Sigmoid colon (tissue), 7 donors: ENCODE measurements around the gene OBSL1. TPM values are rescaled to one million over a fixed set of nuclear protein-coding genes. Genes with fewer than 3 reads are reported as not detected.

ENCODE experiments used
- DNase-seq: peaks from one replicate; pipeline ENCODE4 v3.0.0-alpha.2; 2019
- H3K27ac ChIP-seq, 4 donors: fragments of 200-600 bp; sonication (generic); one replicate each; pipeline ENCODE4 v1.5.1; 2016 to 2019; ENCODE audit warnings: mild to moderate bottlenecking in 1 of 4
- H3K27me3 ChIP-seq, 3 donors: fragments of 200-600 bp; sonication (generic); one replicate each; pipeline ENCODE4 v1.5.1; 2019; ENCODE audit warnings: mild to moderate bottlenecking in 1 of 3
- H3K36me3 ChIP-seq, 4 donors: fragments of 200-600 bp; sonication (generic); one replicate each; pipeline ENCODE4 v1.5.1; 2016 to 2019
- H3K4me1 ChIP-seq, 4 donors: fragments of 200-600 bp; sonication (generic); one replicate each; pipeline ENCODE4 v1.5.1; 2017 to 2019
- H3K4me3 ChIP-seq, 4 donors: fragments of 200-600 bp; sonication (generic); one replicate each; pipeline ENCODE4 v1.5.1; 2017 to 2019; ENCODE audit warnings: mild to moderate bottlenecking in 2 of 4, moderate library complexity in 1 of 4
- H3K9me3 ChIP-seq, 4 donors: fragments of 200-600 bp in 3 of 4; sonication (generic) in 3 of 4; one replicate each; pipeline versions ENCODE4 v1.5.1 to v1.6.1; 2013 to 2019
- EP300 ChIP-seq, 4 donors: sonication (generic); formaldehyde crosslinking; IDR thresholded peaks; one replicate each; pipeline ENCODE4 v1.6.1; 2017; ENCODE audit warnings: antibody characterized with exemption in 4 of 4
- POLR2A ChIP-seq, 2 donors: fragments of 450-650 bp; IDR thresholded peaks; one replicate each; pipeline ENCODE4 v1.6.1; 2016; ENCODE audit warnings: antibody characterized with exemption in 2 of 2, mild to moderate bottlenecking in 2 of 2, moderate library complexity in 2 of 2
- POLR2AphosphoS5 ChIP-seq, 4 donors: sonication (generic); formaldehyde crosslinking; IDR thresholded peaks; one replicate each; pipeline ENCODE4 v1.6.1; 2017; ENCODE audit warnings: antibody characterized with exemption in 4 of 4
- WGBS, 2 donors: extraction: QIAGEN DNeasy Blood & Tissue Kit; methylation state at CpG; one replicate each; pipeline ENCODE4 v1.1.7; 2013; 5-methylcytosine and 5-hydroxymethylcytosine counted together
- intact Hi-C: fragments of 100-400 bp; cut with DNase I; formaldehyde crosslinking; loops from one replicate; pipeline ENCODE4 v1.15.1; 2023
- polyA plus RNA-seq, 3 donors: library from polyadenylated mRNA; stranded (reverse); fragments of 200-250 nt; gene quantifications; one replicate each; pipeline ENCODE4 v1.2.3, GENCODE V29; 2013
- total RNA-seq, 4 donors: library from RNA; depleted of rRNA; stranded (reverse); fragments of >200 nt; gene quantifications; one replicate each; pipeline ENCODE4 v1.1.0, GENCODE V29; 2016
- TF ChIP-seq, protein P1 (sequence below), 4 experiments: fragments of 450-650 bp in 3 of 4; fragments of 200-600 bp in 1 of 4; IDR thresholded peaks; one replicate each; pipeline ENCODE4 v1.5.1; 2016 to 2019; ENCODE audit warnings: antibody characterized with exemption in 4 of 4, mild to moderate bottlenecking in 3 of 4, moderate library complexity in 2 of 4
- donor health status: healthy with polysubstance abuse.
- donor health status: Bipolar disorder and iron deficiency.
- donor health status: healthy.

Gene OBSL1
- total and polyA plus RNA-seq, 7 donors, result 2.8 to 83.6 (median 34.6) TPM

DNA sequence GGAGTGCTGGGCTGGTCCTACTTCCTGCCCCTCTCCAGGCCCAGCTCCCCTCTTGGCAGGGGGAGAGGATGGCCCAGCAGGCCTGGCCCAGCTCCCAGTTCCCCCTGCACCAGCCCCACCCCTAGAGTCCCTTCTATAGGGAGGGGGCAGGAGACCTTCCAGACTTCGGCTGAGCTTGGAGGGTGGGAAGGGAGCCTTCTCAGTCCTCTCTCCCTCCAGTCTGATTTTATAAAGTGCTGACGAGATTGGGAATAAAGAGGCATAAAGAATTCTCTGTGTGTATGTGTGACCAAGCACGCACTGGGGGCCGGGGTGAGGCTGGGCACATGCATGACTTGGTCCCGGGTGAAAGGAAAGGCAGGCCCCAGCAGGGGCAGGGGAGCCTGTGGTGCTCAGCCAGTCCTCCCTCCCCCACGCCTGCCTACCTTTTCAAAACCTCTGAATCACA lies 32.8 kb downstream of the OBSL1 start:
- TF ChIP-seq POLR2AphosphoS5 (IDR thresholded peaks at IDR 0.05) (no peak), POLR2A (IDR thresholded peaks at IDR 0.05) (no peak)
- H3K4me3 ChIP-seq, result no peak overlapping the region
- peaks cover 0 to 32% (median 23%) of the 10 kb centered on the region in 4 donors for H3K4me1 ChIP-seq
- no peak overlapping the region for H3K27ac ChIP-seq
- no peaks in the 10 kb centered on the region for H3K27me3 ChIP-seq
- peaks cover 6 to 30% (median 15%) of the 10 kb centered on the region in 4 donors for H3K36me3 ChIP-seq
- 79 to 86% methylated on average over 6 of the region's 6 CpGs for WGBS, 2 donors
- intact Hi-C loops, result no loop called here
- DNase-seq, result no peak
- no peaks in the 10 kb centered on the region for H3K9me3 ChIP-seq

DNA sequence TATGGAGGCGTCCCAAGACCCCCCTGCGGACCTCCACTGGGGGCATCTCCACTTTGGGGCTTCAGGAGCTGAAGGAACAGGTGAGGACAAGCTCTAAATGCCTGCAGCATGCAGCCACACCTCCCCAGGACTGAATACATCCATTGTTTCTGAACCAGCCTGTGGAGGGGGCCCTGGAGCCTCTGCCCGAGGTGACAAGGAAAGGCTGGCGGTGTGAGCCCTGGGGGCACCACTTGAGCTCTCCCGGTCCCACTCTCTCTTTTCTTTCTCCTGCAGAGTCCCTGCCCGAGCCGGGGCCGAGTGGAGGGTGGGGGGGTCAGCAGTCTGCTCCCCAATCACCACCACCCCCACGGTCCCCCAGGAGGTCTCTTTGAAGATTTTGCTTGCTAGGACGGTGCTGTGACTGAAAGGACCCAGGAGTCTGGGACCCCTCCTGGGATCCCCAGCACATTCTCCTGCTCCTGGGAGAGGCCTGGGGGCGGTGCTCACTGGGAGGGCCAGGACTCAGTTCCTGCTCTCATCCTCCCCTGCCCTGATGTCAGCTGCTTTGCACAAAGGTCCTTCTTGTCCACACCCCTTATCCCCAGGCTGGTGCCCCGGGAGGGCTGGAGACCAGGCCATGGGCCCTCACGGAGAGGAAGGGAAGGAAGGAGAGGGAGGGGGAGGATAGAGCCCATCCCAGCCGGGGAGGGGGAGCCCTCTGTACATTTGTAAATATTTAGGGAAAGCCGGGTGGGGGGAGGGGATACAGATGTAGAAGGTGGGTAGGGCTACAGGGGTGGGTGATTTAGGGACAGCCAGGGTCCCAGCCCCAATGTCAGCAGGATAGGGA lies 33.5 kb downstream of the OBSL1 start:
- no peak overlapping the region for H3K27ac ChIP-seq
- 34 to 55% methylated on average over 14 of the region's 15 CpGs for WGBS, 2 donors
- TF ChIP-seq POLR2AphosphoS5 (IDR thresholded peaks at IDR 0.05), result no peak
- TF ChIP-seq, protein P1, sequence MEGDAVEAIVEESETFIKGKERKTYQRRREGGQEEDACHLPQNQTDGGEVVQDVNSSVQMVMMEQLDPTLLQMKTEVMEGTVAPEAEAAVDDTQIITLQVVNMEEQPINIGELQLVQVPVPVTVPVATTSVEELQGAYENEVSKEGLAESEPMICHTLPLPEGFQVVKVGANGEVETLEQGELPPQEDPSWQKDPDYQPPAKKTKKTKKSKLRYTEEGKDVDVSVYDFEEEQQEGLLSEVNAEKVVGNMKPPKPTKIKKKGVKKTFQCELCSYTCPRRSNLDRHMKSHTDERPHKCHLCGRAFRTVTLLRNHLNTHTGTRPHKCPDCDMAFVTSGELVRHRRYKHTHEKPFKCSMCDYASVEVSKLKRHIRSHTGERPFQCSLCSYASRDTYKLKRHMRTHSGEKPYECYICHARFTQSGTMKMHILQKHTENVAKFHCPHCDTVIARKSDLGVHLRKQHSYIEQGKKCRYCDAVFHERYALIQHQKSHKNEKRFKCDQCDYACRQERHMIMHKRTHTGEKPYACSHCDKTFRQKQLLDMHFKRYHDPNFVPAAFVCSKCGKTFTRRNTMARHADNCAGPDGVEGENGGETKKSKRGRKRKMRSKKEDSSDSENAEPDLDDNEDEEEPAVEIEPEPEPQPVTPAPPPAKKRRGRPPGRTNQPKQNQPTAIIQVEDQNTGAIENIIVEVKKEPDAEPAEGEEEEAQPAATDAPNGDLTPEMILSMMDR (IDR thresholded peaks at IDR 0.05), result no peak
- TF ChIP-seq EP300 (IDR thresholded peaks at IDR 0.05), result no peak
- TF ChIP-seq POLR2A (IDR thresholded peaks at IDR 0.05), result no peak
- H3K4me3 ChIP-seq, result no peak overlapping the region
- H3K9me3 ChIP-seq, result no peaks in the 10 kb centered on the region
- intact Hi-C loops, result no loop called here
- H3K4me1 ChIP-seq, result peaks cover 0 to 26% (median 22%) of the 10 kb centered on the region in 4 donors
- DNase-seq, result no peak
- H3K36me3 ChIP-seq, result peaks cover 6 to 30% (median 15%) of the 10 kb centered on the region in 4 donors
- H3K27me3 ChIP-seq, result no peaks in the 10 kb centered on the region

DNA sequence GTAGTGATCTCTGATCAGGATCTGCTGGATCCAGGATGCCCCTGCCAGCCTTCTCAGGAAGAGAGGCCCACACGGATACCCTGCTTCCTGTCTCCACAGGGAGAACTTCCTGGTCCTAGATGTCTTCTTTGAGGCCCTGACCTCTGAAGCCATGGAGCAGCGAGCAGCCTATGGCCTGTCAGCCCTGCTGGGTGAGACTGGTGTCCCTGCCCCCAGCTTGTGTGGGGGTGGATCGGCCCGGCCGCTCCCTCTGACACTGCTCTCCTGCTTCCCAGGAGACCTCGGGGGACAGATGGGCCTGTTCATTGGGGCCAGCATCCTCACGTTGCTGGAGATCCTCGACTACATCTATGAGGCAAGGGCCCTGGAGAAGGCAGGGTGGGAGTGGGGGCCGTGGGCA lies 34.4 kb downstream of the OBSL1 start:
- no peak overlapping the region for H3K27ac ChIP-seq
- H3K36me3 ChIP-seq, result peaks cover 6 to 30% (median 15%) of the 10 kb centered on the region in 4 donors
- TF ChIP-seq, protein P1 (IDR thresholded peaks at IDR 0.05), result no peak
- TF ChIP-seq EP300 (IDR thresholded peaks at IDR 0.05) (no peak), POLR2AphosphoS5 (IDR thresholded peaks at IDR 0.05) (no peak), POLR2A (IDR thresholded peaks at IDR 0.05) (no peak)
- intact Hi-C loops, result no loop called here
- 70 to 78% methylated on average over 9 of the region's 9 CpGs for WGBS, 2 donors
- H3K4me1 ChIP-seq, result peaks cover 0 to 17% (median 13%) of the 10 kb centered on the region in 4 donors
- no peaks in the 10 kb centered on the region for H3K27me3 ChIP-seq
- DNase-seq, result no peak
- H3K9me3 ChIP-seq, result no peaks in the 10 kb centered on the region
- H3K4me3 ChIP-seq, result no peak overlapping the region

DNA sequence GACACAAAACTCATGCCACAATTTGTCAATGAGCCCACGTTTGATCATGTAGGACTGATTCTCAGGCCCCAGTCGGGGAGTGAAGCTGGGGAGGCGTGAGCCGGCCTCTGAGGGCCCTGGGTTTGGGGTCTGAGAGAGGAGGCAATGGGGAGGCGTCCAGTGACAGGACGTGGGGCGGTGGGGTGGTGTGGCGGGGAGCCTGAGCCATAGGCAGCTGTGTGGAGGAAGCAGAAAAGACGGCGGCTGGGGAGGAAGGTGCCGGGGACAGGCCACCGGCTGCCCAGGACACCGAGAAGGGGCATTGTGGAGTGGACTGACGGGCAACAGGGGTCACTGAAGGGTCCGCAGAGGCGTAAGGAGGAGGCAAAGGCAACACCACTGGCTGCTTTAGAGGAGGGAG lies 34.9 kb downstream of the OBSL1 start:
- TF ChIP-seq, protein P1 (IDR thresholded peaks at IDR 0.05), result no peak
- TF ChIP-seq EP300 (IDR thresholded peaks at IDR 0.05), result no peak
- TF ChIP-seq POLR2AphosphoS5 (IDR thresholded peaks at IDR 0.05), result no peak
- no peak for TF ChIP-seq POLR2A (IDR thresholded peaks at IDR 0.05)
- Histone ChIP-seq H3K9me3 (no peaks in the 10 kb centered on the region), H3K36me3 (peaks cover 6 to 29% (median 15%) of the 10 kb centered on the region in 4 donors), H3K4me1 (peaks cover 0 to 11% (median 7%) of the 10 kb centered on the region in 4 donors), H3K4me3 (no peak overlapping the region), H3K27me3 (no peaks in the 10 kb centered on the region), H3K27ac (no peak overlapping the region)
- DNase-seq, result no peak
- intact Hi-C loops, result no loop called here
- WGBS, 2 donors, result 90 to 91% methylated on average over 16 of the region's 16 CpGs

DNA sequence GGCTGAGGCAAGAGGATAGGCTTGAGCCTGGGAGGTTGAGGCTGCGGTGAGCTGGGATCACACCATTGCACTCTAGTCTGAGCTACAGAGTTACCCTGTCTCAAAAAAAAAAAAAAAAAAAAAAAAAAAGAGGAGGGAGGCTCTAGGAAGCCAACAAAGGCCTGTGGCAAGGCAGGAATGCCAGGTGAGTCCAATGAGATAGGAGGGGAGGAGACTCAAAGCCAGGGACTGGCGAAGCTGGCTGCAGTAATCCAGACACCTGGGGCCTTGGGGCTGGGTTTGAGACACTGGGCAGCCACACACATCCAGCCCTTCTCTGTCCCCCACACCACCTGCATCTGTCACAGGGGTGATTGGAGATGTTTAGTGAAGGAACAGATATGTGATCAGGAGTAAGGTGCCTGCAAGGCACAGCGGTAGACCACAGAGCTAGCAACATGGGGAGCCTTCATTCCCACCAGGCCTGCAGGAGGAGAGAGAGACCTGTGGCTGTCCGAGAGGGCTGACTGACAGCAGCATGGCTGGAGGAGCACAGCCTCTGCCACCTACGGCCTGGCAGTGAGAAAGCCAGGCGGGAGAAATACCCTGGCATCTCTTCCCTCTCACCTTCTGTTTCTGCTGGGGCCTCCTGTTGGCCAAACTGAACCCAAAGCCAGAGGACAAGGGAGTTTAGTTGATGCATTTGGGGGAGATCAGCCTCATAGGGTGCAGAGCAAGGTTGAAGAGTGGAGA lies 37.2 kb downstream of the OBSL1 start:
- H3K27me3 ChIP-seq, result no peaks in the 10 kb centered on the region
- 73 to 88% methylated on average over 6 of the region's 6 CpGs for WGBS, 2 donors
- H3K36me3 ChIP-seq, result peaks cover 0 to 5% (median under 1%) of the 10 kb centered on the region in 4 donors
- TF ChIP-seq EP300 (IDR thresholded peaks at IDR 0.05), result no peak
- no peak for TF ChIP-seq POLR2A (IDR thresholded peaks at IDR 0.05)
- no peak for TF ChIP-seq POLR2AphosphoS5 (IDR thresholded peaks at IDR 0.05)
- TF ChIP-seq, protein P1 (IDR thresholded peaks at IDR 0.05), result no peak
- DNase-seq, result no peak
- no peak overlapping the region for H3K4me3 ChIP-seq
- H3K4me1 ChIP-seq, result peaks cover 0 to 19% (median 9%) of the 10 kb centered on the region in 4 donors
- no peaks in the 10 kb centered on the region for H3K9me3 ChIP-seq
- intact Hi-C loops, result no loop called here
- no peak overlapping the region for H3K27ac ChIP-seq
